Cardiac fibroblast (primary cell): ENCODE measurements around the gene SLC25A33.

ENCODE experiments used
- DNase-seq, 2 donors: peaks; one replicate each; pipeline versions ENCODE4 v3.0.0 to v3.0.0-alpha.2; 2010; ENCODE audit warnings: low read depth in 2 of 2
- H3K4me3 ChIP-seq, 2 donors: replicated peaks in 1 of 2; 1 replicate in 1 of 2; 2 replicates in 1 of 2; pipeline ENCODE4 v1.5.1; 2011; ENCODE audit warnings: low read depth in 2 of 2, low read length in 2 of 2, mild to moderate bottlenecking in 2 of 2, moderate library complexity in 1 of 2
- CTCF ChIP-seq: IDR thresholded peaks from one replicate; pipeline ENCODE4 v1.5.1; 2011; ENCODE audit warnings: low read depth, mild to moderate bottlenecking, low read length, inconsistent platforms

The SLC25A33 gene

GRCh38 chr1:9591669-9592509, 52.6 kb downstream of the SLC25A33 start:
- TF ChIP-seq CTCF, result no peak
- no peak for DNase-seq
- no peak overlapping the region for H3K4me3 ChIP-seq

DNA sequence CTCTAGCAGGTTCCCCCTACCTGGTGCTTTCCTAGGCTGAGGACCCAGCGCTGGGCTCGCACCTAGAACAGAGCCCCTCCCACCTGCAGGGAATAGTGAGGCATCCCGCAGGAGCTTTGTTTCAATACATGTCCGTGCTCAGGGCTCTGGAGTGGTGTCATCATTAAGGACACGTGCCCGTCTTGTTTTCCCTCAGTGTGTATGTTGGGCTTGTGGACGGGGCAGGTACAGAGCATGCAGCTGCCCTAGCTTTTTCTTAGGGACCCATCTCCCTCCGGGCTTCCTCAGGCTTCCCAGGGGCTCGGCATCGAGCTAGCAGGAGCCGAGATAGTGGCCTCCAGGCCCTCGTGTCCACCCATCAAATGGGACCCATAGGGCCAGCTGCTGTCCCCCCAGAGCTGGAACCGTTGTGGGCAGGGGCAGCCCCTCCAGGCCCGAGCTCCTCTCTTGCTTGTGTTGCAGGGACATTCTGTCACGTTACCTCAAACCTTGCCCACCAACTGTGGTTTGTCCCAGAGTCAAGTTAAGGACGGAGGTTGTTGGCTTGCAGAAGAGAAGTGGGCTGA, 53.3 kb downstream of the SLC25A33 start:
- no peak for DNase-seq
- no peak for TF ChIP-seq CTCF
- no peak overlapping the region for H3K4me3 ChIP-seq

- H3K4me3 ChIP-seq, result no peak overlapping the region
- DNase-seq, result no peak
- TF ChIP-seq CTCF, result no peak
Measured at GRCh38 chr1:9593147-9593491, 53.9 kb downstream of the SLC25A33 start.

GRCh38 chr1:9593492-9594465, 54.5 kb downstream of the SLC25A33 start:
- peak; percentile 74 to 79 for DNase-seq
- TF ChIP-seq CTCF, result no peak
- no peak overlapping the region for H3K4me3 ChIP-seq

DNA sequence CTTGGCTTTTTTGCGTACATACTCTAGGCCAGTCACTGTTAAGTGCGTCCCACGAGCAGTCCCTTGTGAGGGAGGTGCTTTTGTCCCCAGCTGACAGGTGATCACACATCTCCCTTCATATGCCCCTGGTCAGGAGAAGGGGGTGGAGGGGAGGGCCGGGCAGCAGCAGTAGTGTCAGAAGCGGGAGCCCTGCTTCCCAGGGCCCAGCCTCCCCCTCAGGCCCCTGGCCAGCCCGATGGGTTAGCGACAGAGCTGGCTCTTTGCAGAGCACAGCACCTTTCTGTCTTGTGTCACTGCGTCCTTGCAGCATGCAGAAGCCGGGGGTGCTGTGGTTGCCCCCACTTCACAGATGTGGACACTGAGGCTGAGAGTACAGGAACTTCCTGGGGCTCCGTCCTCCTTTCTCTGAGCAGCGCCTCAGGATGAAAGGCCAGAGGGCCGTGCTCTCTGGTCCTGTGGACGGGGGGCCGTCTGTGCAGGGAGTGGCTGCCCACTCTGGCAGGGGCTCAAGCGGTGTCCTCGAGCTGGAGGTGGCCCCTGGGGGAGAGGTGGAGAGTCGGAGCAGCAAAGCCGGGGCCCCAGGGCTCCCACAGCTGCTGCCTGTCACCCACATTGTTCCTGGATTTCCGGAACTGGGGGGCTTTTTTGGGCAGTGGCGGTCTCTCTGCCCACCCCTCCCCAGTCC, 55.3 kb downstream of the SLC25A33 start:
- TF ChIP-seq CTCF, result no peak

More for the DNA sequence above, 55.3 kb downstream of the SLC25A33 start:
- no peak overlapping the region for H3K4me3 ChIP-seq
- no peak for DNase-seq
